ENCODE data around the gene ZCCHC4.

ZCCHC4 gene

DNA sequence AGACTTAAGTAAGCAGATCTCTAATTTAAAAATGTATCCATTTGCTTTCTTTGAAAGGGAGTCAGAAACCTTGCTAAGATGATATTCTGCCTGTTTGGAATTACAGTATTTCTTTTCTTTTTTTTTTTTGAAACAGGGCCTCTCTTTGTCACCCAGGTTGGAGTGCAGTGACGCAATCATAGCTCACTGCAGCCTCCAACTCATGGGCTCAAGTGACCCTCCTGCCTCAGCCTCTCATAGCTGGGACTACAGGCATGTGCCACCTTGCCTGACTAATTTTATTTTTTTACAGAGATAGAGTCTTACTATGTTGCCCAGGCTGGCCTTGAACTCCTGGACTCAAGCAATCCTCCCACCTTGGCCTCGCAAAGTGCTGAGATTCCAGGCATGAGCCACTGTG, 104.4 kb downstream of the ZCCHC4 start:
- no peak for TF ChIP-seq FOXP2 (optimal IDR thresholded peaks at IDR 0.05; ENCODE audit: borderline replicate concordance, extremely low read depth, extremely low read length, insufficient read depth)
- no peak for TF ChIP-seq SIN3A (IDR thresholded peaks at IDR 0.05; ENCODE audit: borderline replicate concordance, insufficient read depth, low read length)
